HG02885 (cell line): ENCODE results near the gene TLE6.
A peak's percentile ranks its signal among the peaks of the same experiment; 100 is the strongest.
"Not testable (repeated sequence)": the region's sequence is repeated elsewhere in the genome, so short reads cannot be mapped to it uniquely, and the experiment has no call there.

Experiments used
- ATAC-seq: cut with Tn5 transposase; IDR thresholded peaks from one replicate; pipeline ENCODE4 v1.9.1; 2021; ENCODE audit warnings: mild to moderate bottlenecking; ENCODE audit not compliant: unreplicated experiment, poor library complexity

Gene TLE6

DNA sequence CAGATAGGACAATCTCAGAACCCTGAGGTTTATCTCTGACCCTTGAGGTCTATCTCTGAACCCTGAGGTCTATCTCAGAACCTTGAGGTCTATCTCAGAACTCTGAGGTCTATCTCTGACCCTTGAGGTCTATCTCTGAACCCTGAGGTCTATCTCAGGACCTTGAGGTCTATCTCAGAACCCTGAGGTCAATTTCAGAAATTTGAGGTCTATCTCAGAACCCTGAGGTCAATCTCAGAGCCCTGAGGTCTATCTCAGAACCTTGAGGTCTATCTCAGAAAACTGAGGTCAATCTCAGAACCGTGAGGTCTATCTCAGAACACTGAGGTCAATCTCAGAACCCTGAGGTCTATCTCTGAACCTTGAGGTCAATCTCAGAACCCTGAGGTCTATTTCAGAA is 49.4 kb downstream of the TLE6 start:
- ATAC-seq: no peak

DNA sequence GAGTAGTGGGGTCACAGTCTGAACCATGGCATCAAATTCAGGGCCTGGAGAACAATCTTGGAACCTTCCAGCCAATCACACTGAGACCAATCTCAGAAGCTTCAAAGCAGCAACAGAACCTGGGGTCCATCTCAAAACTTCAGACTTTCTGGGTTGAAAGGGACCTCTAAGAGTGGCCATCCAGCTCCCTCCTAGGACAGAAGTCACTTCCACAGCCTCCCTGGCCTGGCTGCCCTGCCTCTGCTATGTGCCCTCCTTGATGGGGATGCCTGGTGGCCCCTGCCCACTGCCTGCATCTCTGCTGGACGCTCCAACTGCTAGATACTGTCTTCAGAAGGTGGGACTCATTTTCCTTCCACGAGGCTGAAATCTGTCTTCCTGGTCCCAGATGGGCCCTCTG is 49.9 kb downstream of the TLE6 start:
- ATAC-seq: no peak

DNA sequence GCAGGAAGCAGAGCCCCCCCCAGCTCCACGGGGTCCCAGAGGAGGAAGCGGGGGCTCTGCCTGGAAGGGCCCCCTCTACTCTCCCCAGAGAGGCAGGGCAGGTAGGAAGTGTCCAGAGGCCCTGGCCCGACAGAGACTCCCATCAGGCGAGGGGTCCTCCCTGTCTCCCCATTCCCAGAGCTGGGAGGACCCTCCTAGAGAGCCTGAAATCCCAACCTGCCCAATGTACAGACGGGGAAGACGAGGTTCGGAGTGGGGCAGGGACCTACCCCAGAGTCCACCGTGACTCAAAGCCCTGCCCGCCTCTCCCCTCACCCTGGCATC is 50.6 kb downstream of the TLE6 start:
- ATAC-seq: no peak

GRCh38 chr19:3028305-3029064 is 51.1 kb downstream of the TLE6 start:
- no peak for ATAC-seq

GRCh38 chr19:3029065-3029923 is 51.9 kb downstream of the TLE6 start, which contains the start of gene TLE2:
Gene TLE2 (minus strand): TSS chr19:3029280. CDS start chr19:3028904, 376 bp downstream.
- ATAC-seq: no peak

DNA sequence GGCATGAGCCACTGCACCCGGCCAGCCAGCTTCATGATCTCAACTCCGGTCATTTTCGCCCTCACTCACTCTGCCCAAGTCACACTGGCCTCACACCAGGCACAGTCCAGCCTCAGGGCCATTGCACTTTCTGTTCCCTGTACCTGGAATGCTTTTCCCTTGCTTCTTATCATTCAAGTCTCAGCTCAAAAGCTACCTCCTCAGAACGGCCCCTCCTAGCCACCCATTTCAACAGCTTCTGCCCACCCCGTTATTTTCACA is 54.2 kb downstream of the TLE6 start:
- ATAC-seq: no peak

GRCh38 chr19:3033595-3034405 is 56.4 kb downstream of the TLE6 start:
- no peak for ATAC-seq

DNA sequence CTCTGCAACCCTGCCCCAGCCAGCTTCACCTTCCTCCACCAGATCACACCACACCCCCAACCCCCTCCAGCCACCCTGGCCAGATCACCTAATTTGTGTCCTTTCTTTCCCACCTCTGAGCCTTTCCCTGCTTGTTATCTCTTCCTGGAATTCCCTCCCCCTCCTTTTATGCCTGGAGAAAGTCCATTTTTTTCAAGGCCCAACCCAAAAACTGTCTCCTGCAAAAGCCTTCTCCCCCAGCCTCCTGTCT is 57.0 kb downstream of the TLE6 start:
- no peak for ATAC-seq

DNA sequence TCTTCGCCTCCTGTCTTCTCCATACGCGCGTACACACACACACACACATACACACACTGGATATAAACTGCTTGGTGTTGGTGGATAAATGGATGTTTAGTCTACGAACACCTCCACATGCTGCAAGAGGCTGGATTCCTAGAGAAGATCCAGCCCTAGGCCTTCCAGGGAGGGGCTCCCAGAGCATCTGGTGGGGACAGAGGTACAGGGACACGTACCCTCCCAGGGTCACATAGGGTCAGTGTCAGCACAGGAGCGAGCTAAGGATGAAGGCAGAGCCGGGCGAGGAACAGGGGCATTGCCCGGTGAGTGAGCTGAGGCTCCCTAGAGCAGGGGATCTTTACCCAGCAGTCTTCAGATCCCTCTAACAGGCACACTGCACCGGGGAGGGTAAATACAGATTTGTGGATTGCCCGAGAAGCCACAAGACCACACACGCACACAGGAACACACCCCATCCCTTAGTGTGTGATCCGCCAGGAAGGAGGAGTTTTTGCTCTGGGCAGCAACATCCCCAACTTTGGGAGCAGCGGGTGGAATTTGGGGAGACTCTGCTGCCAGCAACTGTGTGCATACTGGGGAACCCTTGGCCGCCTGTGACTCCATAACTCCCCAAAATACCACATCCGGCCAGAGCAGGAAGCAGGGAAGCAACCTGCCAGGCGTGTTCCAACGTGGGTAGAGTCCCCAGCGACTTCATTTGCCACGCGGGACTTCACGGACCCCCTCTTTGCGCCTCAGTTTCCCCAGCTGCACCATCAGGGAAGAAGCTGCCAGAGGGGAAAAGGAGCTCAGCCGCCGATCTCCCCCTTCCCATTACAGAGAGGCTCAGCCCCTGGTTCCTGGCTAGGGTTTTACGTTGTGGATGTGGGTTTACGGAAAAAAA is 57.5 kb downstream of the TLE6 start:
- ATAC-seq: peak; percentile 4

GRCh38 chr19:3035542-3036118 is 58.3 kb downstream of the TLE6 start:
- peak; percentile 88 for ATAC-seq

DNA sequence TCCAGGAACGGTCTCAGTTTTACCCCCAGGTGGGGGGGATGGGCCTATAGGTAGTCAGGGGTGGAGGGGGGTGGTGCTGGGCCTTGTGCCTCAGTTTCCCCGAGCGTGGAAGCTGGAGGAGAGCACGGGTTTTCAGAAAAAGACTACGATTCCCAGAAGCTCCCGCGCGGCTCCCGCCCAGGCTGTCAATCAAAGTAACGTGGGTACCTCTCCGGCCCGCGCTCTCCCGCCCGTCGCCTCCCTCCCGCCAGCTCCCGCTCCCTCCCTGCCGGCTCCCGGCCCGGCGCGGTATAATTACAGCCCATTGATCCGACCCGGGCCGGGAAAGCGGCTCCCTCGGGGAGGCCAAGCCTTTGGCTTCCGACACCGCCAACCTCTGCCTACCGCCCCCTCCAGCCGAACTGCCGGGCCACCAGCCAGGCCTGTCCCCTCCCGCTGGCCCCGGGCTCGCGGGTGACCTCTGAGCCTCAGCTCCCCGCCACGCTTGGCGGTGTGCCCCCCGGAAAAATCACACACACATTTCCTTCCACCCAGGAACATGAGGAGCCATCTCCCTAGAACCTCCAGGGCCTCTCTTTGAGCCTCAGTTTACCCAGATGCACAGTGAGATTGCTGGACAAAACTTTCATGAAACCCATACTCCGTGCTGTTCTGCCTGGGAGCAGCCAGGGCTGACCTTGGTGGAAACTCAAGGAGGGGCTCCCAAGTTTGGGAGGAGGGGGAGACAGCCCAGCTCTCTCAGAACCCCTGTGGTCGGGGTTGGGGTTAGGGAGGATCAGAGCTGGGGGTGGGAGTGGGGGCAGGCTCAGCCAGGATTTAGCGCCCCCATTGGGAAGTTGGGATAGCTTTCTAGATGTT is 59.0 kb downstream of the TLE6 start:
- ATAC-seq: peak; percentile 41

DNA sequence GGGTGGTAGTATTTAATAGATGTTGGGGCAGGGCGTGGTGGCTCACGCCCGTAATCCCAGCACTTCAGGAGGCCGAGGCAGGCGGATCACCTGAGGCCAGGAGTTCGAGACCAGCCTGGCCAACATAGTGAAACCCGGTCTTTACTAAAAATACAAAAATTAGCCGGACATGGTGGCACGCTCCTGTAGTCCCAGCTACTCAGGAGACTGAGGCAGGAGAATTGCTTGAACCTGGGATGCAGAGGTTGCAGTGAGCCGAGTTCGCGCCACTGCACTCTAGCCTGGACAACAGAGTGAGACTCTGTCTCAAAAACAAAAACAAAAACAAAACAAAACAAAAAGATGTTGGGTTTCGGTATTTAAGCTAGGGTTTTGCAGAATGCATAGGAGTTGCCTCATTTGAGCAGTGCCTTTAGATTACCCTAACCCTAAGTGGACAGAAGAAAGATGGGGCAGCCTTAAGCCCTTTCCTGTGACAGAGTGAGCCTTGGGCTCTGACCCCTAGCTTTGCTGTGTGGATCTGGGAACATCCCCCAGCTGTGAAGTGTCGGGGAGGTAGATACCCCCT is 59.7 kb downstream of the TLE6 start:
- not testable (repeated sequence) for ATAC-seq

DNA sequence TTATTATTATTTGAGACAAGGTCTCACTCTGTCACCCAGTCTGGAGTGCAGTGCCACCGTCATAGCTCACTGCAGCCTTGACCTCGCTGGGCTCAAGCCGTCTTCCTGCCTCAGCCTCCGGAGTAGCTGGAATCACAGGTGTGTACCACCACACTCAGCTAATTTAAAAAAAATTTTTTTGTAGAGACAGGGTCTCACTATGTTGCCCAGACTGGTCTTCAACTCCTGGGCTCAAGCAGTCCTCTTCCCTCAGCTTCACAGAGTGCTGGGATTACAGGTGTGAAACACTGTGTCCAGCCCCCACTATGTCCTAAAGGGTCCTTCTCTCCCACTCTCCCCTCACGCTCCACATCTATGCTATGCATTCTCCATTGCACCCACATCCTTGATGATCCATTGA is 60.9 kb downstream of the TLE6 start:
- no peak for ATAC-seq

GRCh38 chr19:3039125-3039524 is 61.8 kb downstream of the TLE6 start:
- ATAC-seq: no peak

GRCh38 chr19:3039641-3040077 is 62.3 kb downstream of the TLE6 start:
- no peak for ATAC-seq

- ATAC-seq: no peak
Measured at GRCh38 chr19:3041327-3041726, 64.0 kb downstream of the TLE6 start.

GRCh38 chr19:3041761-3042620 is 64.6 kb downstream of the TLE6 start:
- no peak for ATAC-seq
